GM12864 (cell line): ENCODE measurements around the gene C1orf21.

Experiments
- DNase-seq: peaks from one replicate; pipeline ENCODE4 v3.0.0-alpha.2; 2011; ENCODE audit warnings: low read depth
- H3K4me3 ChIP-seq: 2 replicates; pipeline ENCODE4 v1.5.1; 2011; ENCODE audit warnings: mild to moderate bottlenecking, low read depth, low read length, control low read depth
- TF ChIP-seq, protein P1 (sequence below): IDR thresholded peaks from 2 replicates; pipeline ENCODE4 v1.5.1; 2011; ENCODE audit warnings: low read depth, mild to moderate bottlenecking, moderate library complexity, low read length, control low read depth, inconsistent platforms; ENCODE audit errors: missing control alignments

C1orf21 gene

GRCh38 chr1:184473176-184473966 lies 86.5 kb downstream of the C1orf21 start:
- DNase-seq: no peak
- H3K4me3 ChIP-seq: no peak overlapping the region
- TF ChIP-seq, protein P1, sequence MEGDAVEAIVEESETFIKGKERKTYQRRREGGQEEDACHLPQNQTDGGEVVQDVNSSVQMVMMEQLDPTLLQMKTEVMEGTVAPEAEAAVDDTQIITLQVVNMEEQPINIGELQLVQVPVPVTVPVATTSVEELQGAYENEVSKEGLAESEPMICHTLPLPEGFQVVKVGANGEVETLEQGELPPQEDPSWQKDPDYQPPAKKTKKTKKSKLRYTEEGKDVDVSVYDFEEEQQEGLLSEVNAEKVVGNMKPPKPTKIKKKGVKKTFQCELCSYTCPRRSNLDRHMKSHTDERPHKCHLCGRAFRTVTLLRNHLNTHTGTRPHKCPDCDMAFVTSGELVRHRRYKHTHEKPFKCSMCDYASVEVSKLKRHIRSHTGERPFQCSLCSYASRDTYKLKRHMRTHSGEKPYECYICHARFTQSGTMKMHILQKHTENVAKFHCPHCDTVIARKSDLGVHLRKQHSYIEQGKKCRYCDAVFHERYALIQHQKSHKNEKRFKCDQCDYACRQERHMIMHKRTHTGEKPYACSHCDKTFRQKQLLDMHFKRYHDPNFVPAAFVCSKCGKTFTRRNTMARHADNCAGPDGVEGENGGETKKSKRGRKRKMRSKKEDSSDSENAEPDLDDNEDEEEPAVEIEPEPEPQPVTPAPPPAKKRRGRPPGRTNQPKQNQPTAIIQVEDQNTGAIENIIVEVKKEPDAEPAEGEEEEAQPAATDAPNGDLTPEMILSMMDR: no peak

GRCh38 chr1:184476187-184476586 lies 89.4 kb downstream of the C1orf21 start:
- DNase-seq: no peak
- TF ChIP-seq, protein P1: no peak
- no peak overlapping the region for H3K4me3 ChIP-seq

- no peak for DNase-seq
- TF ChIP-seq, protein P1: no peak
- no peak overlapping the region for H3K4me3 ChIP-seq
These were observed 92.8 kb downstream of the C1orf21 start for GRCh38 chr1:184479435-184480167.

DNA sequence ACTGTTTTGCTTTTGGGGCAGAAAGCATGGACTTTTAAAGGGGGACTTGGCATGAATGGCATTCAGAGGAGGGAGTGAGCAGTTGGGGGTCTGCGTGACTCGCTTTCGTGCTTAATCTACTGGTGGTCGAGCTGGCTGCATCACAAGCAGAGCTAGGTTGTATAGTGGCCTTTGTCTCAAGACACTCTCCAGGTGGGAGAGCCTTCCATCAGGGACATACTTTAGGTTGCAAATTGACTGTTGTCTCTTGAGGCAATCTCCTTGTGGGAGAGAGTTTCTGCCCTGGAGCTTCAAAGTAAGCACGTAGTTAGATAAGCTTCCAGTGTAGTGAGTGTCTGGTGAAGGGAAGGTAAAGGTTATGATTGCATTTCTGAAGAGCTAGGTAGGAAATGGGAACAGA lies 93.9 kb downstream of the C1orf21 start:
- TF ChIP-seq, protein P1: no peak
- no peak overlapping the region for H3K4me3 ChIP-seq
- DNase-seq: no peak

- TF ChIP-seq, protein P1: no peak
- DNase-seq: no peak
These were observed 95.3 kb downstream of the C1orf21 start for GRCh38 chr1:184482136-184482535.

DNA sequence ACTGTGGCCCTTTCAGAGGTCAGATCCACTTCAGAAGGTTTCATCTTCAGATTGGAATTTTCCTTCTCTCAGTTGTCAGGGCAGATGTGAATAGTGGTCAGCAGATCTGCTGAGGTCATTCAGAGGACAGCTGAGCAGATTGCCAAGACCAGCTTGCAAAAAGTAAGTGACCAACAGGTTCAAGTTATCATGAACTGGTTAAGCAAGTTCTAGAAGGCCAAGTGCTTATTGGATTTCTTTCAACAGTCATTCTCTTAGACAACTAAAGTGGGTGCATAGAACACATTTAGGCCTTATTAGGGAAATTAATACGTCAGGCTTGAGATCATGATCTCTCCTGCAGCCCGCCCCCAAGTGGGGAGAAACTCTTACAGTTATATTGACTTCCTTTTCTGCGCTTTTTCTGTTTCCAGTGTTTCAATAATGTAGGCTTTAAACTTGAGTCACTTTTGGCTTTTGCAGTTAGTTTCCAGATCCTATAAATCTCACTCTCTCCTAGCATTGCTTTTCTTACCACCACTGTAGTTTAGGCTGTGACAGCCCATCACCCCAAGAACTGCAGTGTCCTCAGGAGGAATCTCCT lies 96.4 kb downstream of the C1orf21 start:
- no peak for DNase-seq
- TF ChIP-seq, protein P1: peak; percentile 32
- H3K4me3 ChIP-seq: no peak overlapping the region

More at GRCh38 chr1:184482136-184482535, 95.3 kb downstream of the C1orf21 start:
- H3K4me3 ChIP-seq: no peak overlapping the region
